ENCODE data around the gene SEMA3C.

GRCh38 chr7:80791509-80791929 is 127.3 kb downstream of the SEMA3C start:
- TF ChIP-seq CTCF (IDR thresholded peaks at IDR 0.05) (no peak), POLR2A (IDR thresholded peaks at IDR 0.05) (no peak), EP300 (IDR thresholded peaks at IDR 0.05) (no peak), POLR2AphosphoS5 (IDR thresholded peaks at IDR 0.05) (no peak)

Measured in upper lobe of left lung (tissue), 4 donors.